K562 (cell line): ENCODE measurements around the gene ACADM. TPM values are rescaled to one million over a fixed set of nuclear protein-coding genes. Genes with fewer than 3 reads are reported as not detected.

Experiments used
- ATAC-seq: fragments of 200-7000 bp; cut with Tn5 transposase; 3 replicates; pipeline ENCODE4 v1.9.1; 2020; ENCODE audit warnings: moderate library complexity
- BruUV-seq: library from RNA; stranded (reverse); fragments of 400-500 nt; replicated peaks from 2 replicates; lab custom pipeline; 2021; lab: Mats Ljungman, UMichigan
- CTCF ChIA-PET: fragments of 300-600 bp; formaldehyde crosslinking; extraction: SDS; loops from one replicate; lab custom pipeline; 2021; ENCODE audit warnings: low intra/inter-chr PET ratio; lab: Yijun Ruan, JAX
- POLR2A ChIA-PET: fragments of 300-600, 350-650 bp; sonication (Branson Sonifier 250); formaldehyde crosslinking; extraction: SDS; loops from one replicate; lab custom pipeline; 2021; ENCODE audit warnings: antibody characterized with exemption, inconsistent platforms; lab: Yijun Ruan, JAX
- DNase-seq, 4 experiments: peaks; one replicate each; pipeline versions ENCODE4 v3.0.0 to v3.0.0-alpha.2; 2011 to 2018; ENCODE audit warnings: low spot score in 3 of 4, mixed read lengths in 3 of 4; ENCODE audit errors: extremely low read depth in 1 of 4
- FAIRE-seq: peaks from 2 replicates; lab custom pipeline; 2011; peaks lifted over from hg19 to GRCh38; lab: Jason Lieb, UNC
- H2AFZ ChIP-seq: 2 replicates; pipeline ENCODE4 v1.6.0; 2011; ENCODE audit warnings: low read depth, low read length, control low read depth, inconsistent platforms
- H3K27ac ChIP-seq: fragments of 200-600 bp; 3 replicates; pipeline ENCODE4 v1.8.0; 2011; ENCODE audit warnings: low read depth, mild to moderate bottlenecking, control low read depth, inconsistent platforms, low read length, moderate library complexity, mixed read lengths; ENCODE audit errors: extremely low read depth
- H3K27me3 ChIP-seq, 2 experiments: fragments of 300-600 bp in 1 of 2; 2 replicates in 1 of 2; 3 replicates in 1 of 2; pipeline versions ENCODE4 v1.6.0 to v1.8.0; 2011; ENCODE audit warnings: inconsistent platforms in 2 of 2, low read length in 2 of 2, mild to moderate bottlenecking in 1 of 2, mixed read lengths in 1 of 2, moderate library complexity in 1 of 2; ENCODE audit not compliant: control insufficient read depth in 2 of 2, insufficient read depth in 2 of 2
- H3K36me3 ChIP-seq: fragments of 300-600 bp; 3 replicates; pipeline ENCODE4 v1.8.0; 2011; ENCODE audit warnings: mild to moderate bottlenecking, low read length, inconsistent platforms; ENCODE audit not compliant: control insufficient read depth, insufficient read depth
- H3K4me1 ChIP-seq, 2 experiments: fragments of 200-600 bp in 1 of 2; replicated peaks in 1 of 2; 2 replicates in 1 of 2; 3 replicates in 1 of 2; pipeline versions ENCODE4 v1.5.1 to v1.8.0; 2011; ENCODE audit warnings: inconsistent platforms in 2 of 2, low read length in 2 of 2, mild to moderate bottlenecking in 1 of 2, mixed read lengths in 1 of 2, moderate library complexity in 1 of 2; ENCODE audit not compliant: control insufficient read depth in 2 of 2, insufficient read depth in 2 of 2
- H3K4me2 ChIP-seq: 2 replicates; pipeline ENCODE4 v1.6.1; 2011; ENCODE audit warnings: low read length, control low read depth, inconsistent platforms, mixed read lengths; ENCODE audit not compliant: insufficient read depth
- H3K4me3 ChIP-seq: fragments of 200-600 bp; sonication (generic), shearing (Covaris generic); 2 replicates; pipeline ENCODE4 v1.5.1; 2016; ENCODE audit warnings: control low read depth, inconsistent platforms
- H3K79me2 ChIP-seq: fragments of 200-600 bp; 3 replicates; pipeline ENCODE4 v1.8.0; 2011; ENCODE audit warnings: low read length, inconsistent platforms; ENCODE audit not compliant: control insufficient read depth, insufficient read depth
- H3K9ac ChIP-seq, 2 experiments: 2 replicates each; pipeline versions ENCODE4 v1.6.0 to v1.6.1; 2011; ENCODE audit warnings: low read depth in 2 of 2, low read length in 2 of 2, control low read depth in 1 of 2, inconsistent platforms in 1 of 2, mild to moderate bottlenecking in 1 of 2, mixed read lengths in 1 of 2; ENCODE audit not compliant: insufficient read depth in 1 of 2
- H3K9me1 ChIP-seq: one replicate; pipeline ENCODE4 v1.6.0; 2011; ENCODE audit warnings: inconsistent platforms, mild to moderate bottlenecking, low read length, moderate library complexity; ENCODE audit not compliant: control insufficient read depth, insufficient read depth
- H3K9me3 ChIP-seq: replicated peaks from 2 replicates; pipeline ENCODE4 v1.5.1; 2011; ENCODE audit warnings: low read depth, low read length, inconsistent platforms; ENCODE audit not compliant: control insufficient read depth, insufficient read depth
- H4K20me1 ChIP-seq: replicated peaks from 2 replicates; pipeline ENCODE4 v1.6.1; 2011; ENCODE audit warnings: low read length, inconsistent platforms, mixed read lengths; ENCODE audit not compliant: control insufficient read depth, insufficient read depth
- BRF1 ChIP-seq: IDR thresholded peaks from 3 replicates; pipeline ENCODE4 v1.6.1; 2011; ENCODE audit warnings: borderline replicate concordance, mild to moderate bottlenecking; ENCODE audit not compliant: insufficient read length; ENCODE audit errors: extremely low read depth
- FOXA3 ChIP-seq, 2 experiments: fragments of 450-650 bp in 1 of 2; sonication (generic) in 1 of 2; formaldehyde crosslinking; IDR thresholded peaks in 1 of 2; conservative IDR thresholded peaks in 1 of 2; 2 replicates each; pipeline versions ENCODE4 v1.4.0 to v1.8.0; 2020 to 2022; ENCODE audit warnings: mild to moderate bottlenecking in 2 of 2, missing genetic modification reagents in 1 of 2
- NR2F6 ChIP-seq: fragments of 450-650 bp; formaldehyde crosslinking; IDR thresholded peaks from 2 replicates; pipeline ENCODE4 v1.4.0; 2020; ENCODE audit warnings: mild to moderate bottlenecking
- PHB ChIP-seq: fragments of 250-450 bp; sonication (Bioruptor Pico); IDR thresholded peaks from 2 replicates; pipeline ENCODE4 v1.5.0; 2021
- RFX7 ChIP-seq: fragments of 250-450 bp; sonication (Bioruptor Pico); IDR thresholded peaks from 2 replicates; pipeline ENCODE4 v1.5.1; 2021; ENCODE audit warnings: mild to moderate bottlenecking
- SAFB2 ChIP-seq: fragments of 200-400 bp; formaldehyde crosslinking; IDR thresholded peaks from 2 replicates; pipeline ENCODE4 v1.6.1; 2018; ENCODE audit warnings: borderline replicate concordance, low read length, low read depth, moderate library complexity; ENCODE audit not compliant: severe bottlenecking
- SIN3B ChIP-seq: fragments of 450-650 bp; IDR thresholded peaks from 2 replicates; pipeline ENCODE4 v1.6.1; 2017; ENCODE audit warnings: low read depth, mild to moderate bottlenecking, moderate library complexity
- TEAD4 ChIP-seq, 2 experiments: sonication (generic) in 1 of 2; formaldehyde crosslinking in 1 of 2; IDR thresholded peaks; 2 replicates each; pipeline versions ENCODE4 v1.6.1 to v1.8.0; 2012 to 2022; ENCODE audit warnings: borderline replicate concordance in 1 of 2, inconsistent platforms in 1 of 2, low read length in 1 of 2, mild to moderate bottlenecking in 1 of 2, missing genetic modification reagents in 1 of 2
- ZNF354B ChIP-seq: fragments of 250-450 bp; sonication (Bioruptor Pico); IDR thresholded peaks from 2 replicates; pipeline ENCODE4 v1.4.0; 2020
- ZNF589 ChIP-seq: fragments of 200-800 bp; sonication (Bioruptor generic); IDR thresholded peaks from 2 replicates; pipeline ENCODE4 v1.6.1; 2016; ENCODE audit warnings: low read depth, missing genetic modification characterization, missing compliant biosample characterization
- ZNF696 ChIP-seq: fragments of 250-450 bp; sonication (Bioruptor Pico); conservative IDR thresholded peaks from 2 replicates; pipeline ENCODE4 v1.4.0; 2020; ENCODE audit warnings: mild to moderate bottlenecking, moderate library complexity
- ZNF79 ChIP-seq: fragments of 250-450 bp; sonication (Bioruptor Pico); IDR thresholded peaks from 2 replicates; pipeline ENCODE4 v1.4.0; 2020; ENCODE audit warnings: low read depth, mild to moderate bottlenecking, moderate library complexity
- WGBS: fragments of 100-300 bp; shearing (Covaris generic); methylation state at CpG from one replicate; pipeline ENCODE4 v1.1.6; 2016; ENCODE audit warnings: low coverage, mixed read lengths; ENCODE audit not compliant: insufficient coverage; ENCODE audit errors: missing lambda C conversion rate; 5-methylcytosine and 5-hydroxymethylcytosine counted together
- in situ Hi-C: fragments of 300-500 bp; cut with MboI; formaldehyde crosslinking; loops from 4 replicates; pipeline ENCODE4 v1.15.0; 2018; ENCODE audit warnings: inconsistent platforms, mixed read lengths
- intact Hi-C: fragments of 100-400 bp; cut with micrococcal nuclease; formaldehyde crosslinking; loops from 2 replicates; pipeline ENCODE4 v1.14.2; 2022
- polyA plus RNA-seq, 8 experiments: library from polyadenylated mRNA; depleted of rRNA in 4 of 8; stranded (reverse) in 5 of 8; unstranded in 3 of 8; fragments of >200 nt; fragmentation: Nextera tagmentation in 2 of 8; fragmentation: Illumina TruSeq in 1 of 8; extraction: Ambion mirVana in 2 of 8; extraction: Trizol in 1 of 8; gene quantifications; 2 replicates each; pipeline versions ENCODE4 v1.2.1 to v1.2.3, GENCODE V29; 2011 to 2014; ENCODE audit warnings: inconsistent platforms in 1 of 8, missing spikeins in 1 of 8
- total RNA-seq, 7 experiments: library from RNA; depleted of rRNA in 6 of 7; stranded (reverse); fragments of >200 nt in 6 of 7; fragmentation: Illumina TruSeq in 2 of 7; extraction: Trizol in 2 of 7; gene quantifications; 2 replicates each; pipeline versions ENCODE4 v1.2.1 to v1.2.3, GENCODE V29; 2011 to 2021; ENCODE audit warnings: low replicate concordance in 1 of 7

ACADM gene
- total and polyA plus RNA-seq, 9 of the 15 experiments (the other 6 are each of a cell fraction or from before 2014, with no cell fraction given) = 82.5 to 156 (median 123) TPM

GRCh38 chr1:75730432-75730831 is 5.9 kb downstream of the ACADM start:
- no peak overlapping the region for H2AFZ ChIP-seq
- DNase-seq (no peak), FAIRE-seq (no peak), ATAC-seq (no peak)
- POLR2A ChIA-PET = no interaction called here
- no peak overlapping the region for H3K4me3 ChIP-seq
- no peaks in the 10 kb centered on the region for H3K27me3 ChIP-seq
- no peak overlapping the region for H3K27ac ChIP-seq
- no peaks in the 10 kb centered on the region for H3K9me1 ChIP-seq
- no TSS peak for BruUV-seq
- H3K36me3 ChIP-seq = peaks cover 61% of the 10 kb centered on the region
- H3K4me1 ChIP-seq = no peaks in the 10 kb centered on the region; a peak in 1 of 5 replicates
- H3K79me2 ChIP-seq = peaks cover 64% of the 10 kb centered on the region
- no peak overlapping the region for H3K4me2 ChIP-seq
- intact Hi-C loops = no loop called here
- H3K9ac ChIP-seq = no peak overlapping the region
- in situ Hi-C loops = no loop called here
- no peaks in the 10 kb centered on the region for H4K20me1 ChIP-seq
- CTCF ChIA-PET = no interaction called here
- H3K9me3 ChIP-seq = no peaks in the 10 kb centered on the region
- WGBS = 75% methylated on average over 1 of the region's 2 CpGs
- TF ChIP-seq ZNF589 (CRISPR knock-in tag) (no peak), TEAD4 (IDR thresholded peaks at IDR 0.05; ENCODE audit: low read length) (no peak), TEAD4 (CRISPR knock-in tag; IDR thresholded peaks at IDR 0.05; ENCODE audit: borderline replicate concordance) (no peak), FOXA3 (CRISPR knock-in tag; conservative IDR thresholded peaks at IDR 0.05 in 1 of 2, IDR thresholded peaks at IDR 0.05 in 1 of 2) (no peak), SAFB2 (no peak), PHB (CRISPR knock-in tag) (no peak), ZNF79 (CRISPR knock-in tag) (no peak), ZNF696 (CRISPR knock-in tag) (no peak), NR2F6 (no peak), RFX7 (CRISPR knock-in tag) (no peak), BRF1 (no peak), ZNF354B (CRISPR knock-in tag) (no peak), SIN3B (no peak)
